ENCODE measurements around the gene ARPC4.
A peak's percentile ranks its signal among the peaks of the same experiment; 100 is the strongest.

Gene ARPC4

GRCh38 chr3:9785602-9786001 lies 7.3 kb upstream of the ARPC4 start:
- no peak for FAIRE-seq
- TF ChIP-seq CTCF (IDR thresholded peaks at IDR 0.05; ENCODE audit: insufficient read depth, missing control alignments): no peak
- no peak for DNase-seq (ENCODE audit: insufficient read length, low spot score)

- FAIRE-seq (no peak), DNase-seq (ENCODE audit: insufficient read length, low spot score) (no peak)
- no peak for TF ChIP-seq CTCF (IDR thresholded peaks at IDR 0.05; ENCODE audit: insufficient read depth, missing control alignments)
Measured at GRCh38 chr3:9786209-9786739, 6.6 kb upstream of the ARPC4 start.

- FAIRE-seq (no peak), DNase-seq (ENCODE audit: insufficient read length, low spot score) (no peak)
- TF ChIP-seq CTCF (IDR thresholded peaks at IDR 0.05; ENCODE audit: insufficient read depth, missing control alignments): peak; percentile 37
Measured at GRCh38 chr3:9786825-9787669, 5.8 kb upstream of the ARPC4 start.

- FAIRE-seq (no peak), DNase-seq (ENCODE audit: insufficient read length, low spot score) (no peak)
- no peak for TF ChIP-seq CTCF (IDR thresholded peaks at IDR 0.05; ENCODE audit: insufficient read depth, missing control alignments)
Measured at GRCh38 chr3:9787714-9788113, 5.2 kb upstream of the ARPC4 start.

- TF ChIP-seq CTCF (IDR thresholded peaks at IDR 0.05; ENCODE audit: insufficient read depth, missing control alignments): no peak
- DNase-seq (ENCODE audit: insufficient read length, low spot score) (no peak), FAIRE-seq (no peak)
Measured at GRCh38 chr3:9791127-9791526, 1.8 kb upstream of the ARPC4 start.

GRCh38 chr3:9791790-9792404 lies 985 bp upstream of the ARPC4 start:
- DNase-seq (ENCODE audit: insufficient read length, low spot score): no peak
- no peak for FAIRE-seq
- TF ChIP-seq CTCF (IDR thresholded peaks at IDR 0.05; ENCODE audit: insufficient read depth, missing control alignments): no peak

Data from D721Med (cell line).